GM21381 (cell line): ENCODE results near the gene LETMD1.
"Not testable (repeated sequence)": the region's sequence is repeated elsewhere in the genome, so short reads cannot be mapped to it uniquely, and the experiment has no call there.

Experiments
- ATAC-seq: cut with Tn5 transposase; IDR thresholded peaks from one replicate; pipeline ENCODE4 v1.9.1; 2021; ENCODE audit warnings: mild to moderate bottlenecking, moderate library complexity; ENCODE audit not compliant: unreplicated experiment

LETMD1 gene

GRCh38 chr12:51076236-51076930 lies 28.3 kb downstream of the LETMD1 start:
- no peak for ATAC-seq

- no peak for ATAC-seq
Measured at GRCh38 chr12:51077930-51078329, 29.8 kb downstream of the LETMD1 start.

- not testable (repeated sequence) for ATAC-seq
Measured at GRCh38 chr12:51078346-51078745, 30.2 kb downstream of the LETMD1 start.

DNA sequence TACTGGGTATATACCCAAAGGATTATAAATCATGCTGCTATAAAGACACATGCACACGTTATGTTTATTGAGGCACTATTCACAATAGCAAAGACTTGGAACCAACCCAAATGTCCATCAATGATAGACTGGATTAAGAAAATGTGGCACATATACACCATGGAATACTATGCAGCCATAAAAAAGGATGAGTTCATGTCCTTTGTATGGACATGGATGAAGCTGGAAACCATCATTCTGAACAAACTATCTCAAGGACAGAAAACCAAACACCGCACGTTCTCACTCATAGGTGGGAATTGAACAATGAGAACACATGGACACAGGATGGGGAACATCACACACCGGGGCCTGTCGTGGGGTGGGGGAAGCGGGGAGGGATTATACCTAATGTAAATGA lies 30.7 kb downstream of the LETMD1 start:
- ATAC-seq = not testable (repeated sequence)

DNA sequence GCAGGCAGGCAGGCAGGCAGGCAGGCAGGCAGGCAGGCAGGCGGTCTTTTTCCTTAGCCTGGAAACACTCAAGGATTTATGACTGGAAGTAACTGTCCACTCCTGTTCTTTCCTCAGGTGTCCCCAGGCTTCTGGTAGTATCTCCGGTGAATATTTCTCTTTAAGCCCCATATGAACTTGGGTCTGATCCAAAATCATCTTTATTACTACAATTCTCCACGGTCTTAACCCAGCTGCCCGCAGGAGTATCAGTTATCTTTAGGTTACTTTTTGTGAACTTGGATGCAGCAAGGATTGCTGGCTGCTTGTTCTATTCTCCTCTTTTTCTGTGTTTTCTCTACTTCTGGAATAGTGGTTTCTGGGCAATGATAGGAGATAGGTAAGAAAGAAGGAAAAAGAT lies 32.0 kb downstream of the LETMD1 start:
- no peak for ATAC-seq

GRCh38 chr12:51081421-51081820 lies 33.3 kb downstream of the LETMD1 start:
- ATAC-seq = no peak

DNA sequence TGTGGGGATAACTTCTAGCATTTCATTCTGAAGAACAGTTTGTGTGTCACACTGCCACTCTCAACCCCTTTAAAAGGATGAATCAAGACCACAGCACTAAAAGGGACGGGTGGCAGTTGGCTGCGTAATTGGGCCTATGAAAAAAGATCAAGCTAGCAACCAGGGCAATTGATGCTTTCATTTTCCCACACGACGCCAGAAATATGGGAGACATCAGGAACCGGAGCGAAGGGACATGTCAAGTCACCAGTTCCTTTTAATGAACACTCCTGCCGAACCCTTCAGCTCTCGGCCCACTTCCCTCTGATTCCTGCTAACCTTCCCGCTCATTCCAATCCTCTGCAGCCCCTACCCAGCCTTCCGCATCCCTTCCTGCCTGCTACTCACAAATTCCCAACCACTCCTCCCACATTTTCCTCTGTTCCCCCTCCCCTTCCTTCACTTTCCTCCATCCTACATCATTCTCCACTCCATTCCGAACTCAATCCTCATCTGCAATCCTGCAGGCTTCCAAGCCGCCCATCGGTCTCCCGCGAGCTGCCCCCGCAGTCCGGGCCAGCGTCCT lies 34.5 kb downstream of the LETMD1 start:
- ATAC-seq = no peak

DNA sequence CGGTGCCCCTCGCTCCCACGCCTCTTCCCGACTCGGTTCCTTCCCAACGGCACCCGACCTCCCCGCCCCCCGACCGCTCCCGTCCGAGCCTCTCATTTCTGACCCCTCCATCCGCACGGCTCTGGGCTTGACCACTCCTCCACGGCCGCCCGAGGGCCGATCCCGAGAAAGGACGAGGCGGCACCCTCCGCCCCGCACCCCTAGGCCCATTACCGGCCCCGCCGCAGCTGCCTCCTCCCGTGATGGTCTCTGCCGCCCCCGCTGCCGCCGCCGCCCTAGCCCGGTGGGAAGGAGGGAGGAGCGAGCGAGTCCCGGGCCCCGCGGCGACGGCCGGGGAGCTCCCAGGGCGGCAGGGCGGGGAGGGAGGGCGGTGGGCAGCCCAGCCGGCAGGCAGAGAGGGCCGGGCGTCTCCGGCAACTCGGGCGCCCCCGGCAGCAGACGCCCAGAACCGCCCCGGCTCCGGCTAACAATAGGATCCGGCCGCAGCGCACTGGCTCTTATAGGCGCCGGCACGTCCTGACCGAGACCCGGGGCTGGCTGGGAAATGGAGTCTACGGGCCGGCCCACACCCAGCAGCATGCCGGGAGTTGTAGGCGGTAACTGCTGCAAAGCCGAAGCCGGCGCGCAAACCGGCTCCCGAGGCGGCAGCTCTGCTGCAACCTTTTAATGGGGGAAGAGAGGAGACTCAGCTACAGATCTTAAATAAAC lies 35.2 kb downstream of the LETMD1 start, which contains the start of gene CSRNP2:
Gene CSRNP2 (minus strand): TSS at position 471 of the 708 bp plus-strand sequence. CDS start 7,035 bp downstream, outside the sequence.
- peak; percentile 98 for ATAC-seq

- no peak for ATAC-seq
Measured at GRCh38 chr12:51085757-51086156, 37.6 kb downstream of the LETMD1 start.

DNA sequence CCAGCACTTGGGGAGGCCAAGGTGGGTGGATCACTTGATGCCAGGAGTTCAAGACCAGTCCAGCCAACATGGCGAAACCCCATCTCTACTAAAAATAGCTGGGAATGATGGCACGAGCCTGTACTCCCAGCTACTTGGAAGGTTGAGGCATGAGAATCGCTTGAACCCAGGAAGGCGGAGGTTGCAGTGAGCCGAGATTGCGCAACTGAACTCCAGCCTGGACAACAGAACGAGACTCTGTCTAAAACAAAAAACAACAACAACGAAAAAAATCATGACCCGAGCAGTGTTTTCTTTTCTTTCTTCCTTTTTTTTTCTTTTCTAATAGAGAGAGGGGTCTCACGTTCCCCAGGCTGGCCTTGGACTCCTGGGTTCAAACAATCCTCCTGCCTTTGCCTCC lies 38.8 kb downstream of the LETMD1 start:
- no peak for ATAC-seq

DNA sequence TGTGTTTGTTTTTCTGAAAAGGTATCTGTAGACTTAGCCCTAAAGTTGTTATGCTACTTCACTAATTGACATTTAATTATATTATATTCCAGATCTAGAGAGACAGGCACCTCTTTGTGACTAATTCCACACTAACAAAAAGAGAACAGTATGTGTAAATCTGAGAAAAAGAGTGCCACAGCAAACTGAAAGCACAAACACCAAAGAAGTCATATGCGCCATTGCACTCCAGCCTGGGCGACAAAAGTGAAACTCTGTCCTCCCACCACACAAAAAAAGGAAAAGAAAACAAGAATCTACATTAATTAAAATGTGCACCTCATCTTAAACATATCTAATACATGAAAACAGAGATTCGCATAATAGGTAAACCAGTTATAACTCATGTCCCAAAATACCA lies 39.7 kb downstream of the LETMD1 start:
- no peak for ATAC-seq

GRCh38 chr12:51090705-51091229 lies 42.6 kb downstream of the LETMD1 start:
- no peak for ATAC-seq

GRCh38 chr12:51098611-51099010 lies 50.5 kb downstream of the LETMD1 start:
- no peak for ATAC-seq

GRCh38 chr12:51103977-51104376 lies 55.9 kb downstream of the LETMD1 start:
- no peak for ATAC-seq

DNA sequence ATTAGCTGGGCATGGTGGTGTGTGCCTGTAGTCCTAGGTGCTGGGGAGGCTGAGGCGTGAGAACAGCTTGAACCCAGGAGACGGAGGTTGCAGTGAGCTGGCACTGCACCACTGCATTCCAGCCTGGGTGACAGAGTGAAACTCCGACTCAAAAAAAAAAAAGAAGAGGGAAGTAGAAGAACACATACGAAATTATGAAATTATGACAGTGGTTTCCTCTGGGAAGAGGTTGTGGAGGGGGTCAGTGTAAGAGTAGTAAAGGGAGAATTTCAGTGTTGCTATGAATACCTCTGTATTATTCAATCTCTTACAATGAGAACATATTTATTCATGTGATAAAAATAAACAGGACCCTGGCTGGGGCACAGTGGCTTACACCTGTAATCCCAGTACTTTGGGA lies 60.0 kb downstream of the LETMD1 start:
- ATAC-seq = no peak
